Panc1 (cell line): ENCODE results near the gene PWP1. TPM values are rescaled to one million over a fixed set of nuclear protein-coding genes. Genes with fewer than 3 reads are reported as not detected.

Experiments used
- ATAC-seq: fragments of 200-7000 bp; cut with Tn5 transposase; 2 replicates; pipeline ENCODE4 v1.9.1; 2020; ENCODE audit warnings: mild to moderate bottlenecking, moderate library complexity
- BruUV-seq: library from RNA; stranded (reverse); fragments of 400-500 nt; replicated peaks from 2 replicates; lab custom pipeline; 2021; lab: Mats Ljungman, UMichigan
- CTCF ChIA-PET: fragments of 300-600 bp; sonication (Branson Sonifier 250); formaldehyde crosslinking; loops from one replicate; lab custom pipeline; 2022; ENCODE audit warnings: antibody characterized with exemption; lab: Charles Lee
- POLR2A ChIA-PET: fragments of 300-600 bp; sonication (Branson Sonifier 250); formaldehyde crosslinking; loops from one replicate; lab custom pipeline; 2022; ENCODE audit warnings: antibody characterized with exemption; lab: Charles Lee
- DNase-seq: peaks from one replicate; pipeline ENCODE4 v3.0.0-alpha.2; 2010; ENCODE audit warnings: low read depth, low spot score
- H3K27ac ChIP-seq: 2 replicates; pipeline ENCODE4 v1.5.1; 2011; ENCODE audit warnings: mild to moderate bottlenecking, low read length, inconsistent platforms
- H3K27me3 ChIP-seq: fragments of 200-500 bp; sonication (Bioruptor generic); 2 replicates; pipeline ENCODE4 v1.6.0; 2014; ENCODE audit warnings: low read length, inconsistent platforms; ENCODE audit not compliant: control insufficient read depth, insufficient read depth
- H3K36me3 ChIP-seq: fragments of 200-500 bp; sonication (Bioruptor generic); 2 replicates; pipeline ENCODE4 v1.5.1; 2014; ENCODE audit warnings: inconsistent platforms, mild to moderate bottlenecking, low read length, moderate library complexity; ENCODE audit not compliant: control insufficient read depth, insufficient read depth
- H3K4me1 ChIP-seq: 2 replicates; pipeline ENCODE4 v1.5.1; 2011; ENCODE audit warnings: inconsistent platforms, mild to moderate bottlenecking, low read length, moderate library complexity; ENCODE audit not compliant: control insufficient read depth, insufficient read depth
- H3K4me3 ChIP-seq, 2 experiments: 2 replicates each; pipeline ENCODE4 v1.5.1; 2011 to 2012; ENCODE audit warnings: low read depth in 2 of 2, low read length in 2 of 2, mild to moderate bottlenecking in 2 of 2, inconsistent platforms in 1 of 2, moderate library complexity in 1 of 2
- H3K9me3 ChIP-seq: fragments of 200-500 bp; sonication (Bioruptor generic); 2 replicates; pipeline ENCODE4 v1.5.1; 2014; ENCODE audit warnings: low read depth, mild to moderate bottlenecking, inconsistent platforms, low read length, moderate library complexity; ENCODE audit not compliant: control insufficient read depth, insufficient read depth
- CTCF ChIP-seq: fragments of 450-650 bp; IDR thresholded peaks from 2 replicates; pipeline ENCODE4 v1.5.1; 2017; ENCODE audit warnings: mild to moderate bottlenecking
- POLR2AphosphoS5 ChIP-seq: IDR thresholded peaks from 2 replicates; pipeline ENCODE4 v1.6.1; 2012; ENCODE audit warnings: mild to moderate bottlenecking, low read depth, low read length, moderate library complexity
- REST ChIP-seq, 2 experiments: IDR thresholded peaks; 2 replicates each; pipeline ENCODE4 v1.6.1; 2011 to 2012; ENCODE audit warnings: low read depth in 2 of 2, control low read depth in 1 of 2, low read length in 1 of 2, mild to moderate bottlenecking in 1 of 2, moderate library complexity in 1 of 2; ENCODE audit not compliant: insufficient read depth in 1 of 2
- SIN3A ChIP-seq: IDR thresholded peaks from 2 replicates; pipeline ENCODE4 v1.6.1; 2012; ENCODE audit warnings: low read depth, mild to moderate bottlenecking, low read length, moderate library complexity, borderline replicate concordance; ENCODE audit not compliant: insufficient read depth
- TCF7L2 ChIP-seq: IDR thresholded peaks from 2 replicates; pipeline ENCODE4 v1.6.1; 2011; ENCODE audit warnings: mild to moderate bottlenecking, low read depth, low read length, inconsistent platforms
- in situ Hi-C: cut with HindIII; loops from 2 replicates; pipeline ENCODE4 v1.10.0; 2016; ENCODE audit warnings: low sequenced_read_pairs, low pct_unique_long_range_greater_than_20kb
- intact Hi-C: fragments of 100-400 bp; cut with micrococcal nuclease; formaldehyde crosslinking; loops from one replicate; pipeline ENCODE4 v1.10.0; 2022; ENCODE audit not compliant: unreplicated experiment
- total RNA-seq: library from RNA; stranded (reverse); gene quantifications from one replicate; pipeline ENCODE4 v1.2.1, GENCODE V29; 2021; ENCODE audit not compliant: unreplicated experiment

PWP1 gene
- total RNA-seq, 1 experiment from 2014 or later: 61.7 TPM

- no peak overlapping the region for H3K4me3 ChIP-seq
- BruUV-seq: no TSS peak
- CTCF ChIA-PET: no interaction called here
- intact Hi-C loops (no loop called here), in situ Hi-C loops (no loop called here)
- no peak for ATAC-seq
- no peak overlapping the region for H3K27ac ChIP-seq
- POLR2A ChIA-PET: interaction anchor here (1.0 kb wide), 1 partner anchor 211 kb away, joined by 7 read pairs; no protein-coding TSS in a partner anchor
- no peak for DNase-seq
- peaks cover 11% of the 10 kb centered on the region for H3K27me3 ChIP-seq
- TF ChIP-seq REST (IDR thresholded peaks at IDR 0.05; ENCODE audit: insufficient read depth in 1 of 2, low read depth in 2 of 2, low read length in 1 of 2) (no peak), CTCF (no peak), POLR2AphosphoS5 (no peak), TCF7L2 (no peak), SIN3A (no peak)
- H3K9me3 ChIP-seq: no peaks in the 10 kb centered on the region
- peaks cover 6% of the 10 kb centered on the region; the same call in 1 of the 2 replicates for H3K4me1 ChIP-seq
- peaks cover 3% of the 10 kb centered on the region; the same call in 1 of the 2 replicates for H3K36me3 ChIP-seq
These were observed 4.2 kb upstream of the PWP1 start for GRCh38 chr12:107681455-107681835.

GRCh38 chr12:107681836-107682820 lies 3.5 kb upstream of the PWP1 start:
- ATAC-seq: no peak
- in situ Hi-C loops: no loop called here
- Histone ChIP-seq H3K9me3 (no peaks in the 10 kb centered on the region), H3K4me3 (no peak overlapping the region), H3K27me3 (peaks cover 8% of the 10 kb centered on the region), H3K27ac (no peak overlapping the region), H3K4me1 (peaks cover 6% of the 10 kb centered on the region; the same call in 1 of the 2 replicates), H3K36me3 (peaks cover 3% of the 10 kb centered on the region; the same call in 1 of the 2 replicates)
- intact Hi-C loops: no loop called here
- TF ChIP-seq SIN3A (no peak), TCF7L2 (no peak), REST (IDR thresholded peaks at IDR 0.05; ENCODE audit: insufficient read depth in 1 of 2, low read depth in 2 of 2, low read length in 1 of 2) (no peak), CTCF (no peak), POLR2AphosphoS5 (no peak)
- ChIA-PET CTCF (no interaction called here), POLR2A (interaction anchor here (1.0 kb wide), 1 partner anchor 211 kb away, joined by 7 read pairs; no protein-coding TSS in a partner anchor)
- no TSS peak for BruUV-seq
- no peak for DNase-seq
